ENCODE measurements around the gene RNF151. TPM values are rescaled to one million over a fixed set of nuclear protein-coding genes. Genes with fewer than 3 reads are reported as not detected.
"Not testable (repeated sequence)": the region's sequence is repeated elsewhere in the genome, so short reads cannot be mapped to it uniquely, and the experiment has no call there.

Gene RNF151
- total and polyA plus RNA-seq, 8 donors, result 0.17 TPM; not detected in 7

DNA sequence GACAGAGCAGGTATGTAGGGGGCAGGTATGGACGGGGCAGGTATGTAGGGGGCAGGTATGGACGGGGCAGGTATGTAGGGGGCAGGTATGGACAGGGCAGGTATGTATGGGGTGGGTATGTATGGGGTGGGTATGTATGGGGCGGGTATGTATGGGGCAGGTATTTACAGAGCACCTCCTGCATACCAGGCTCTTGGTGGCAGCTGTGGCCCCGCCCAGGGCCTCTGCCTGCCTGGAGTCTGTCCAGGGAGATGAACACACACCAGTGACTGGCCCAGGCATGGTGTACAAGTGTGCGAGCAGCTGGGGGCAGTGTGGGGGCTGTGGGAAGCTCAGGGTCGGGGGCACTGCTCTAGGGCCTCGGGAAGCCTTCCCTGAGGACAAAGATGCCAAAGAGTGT is 16.6 kb upstream of the RNF151 start:
- no peak for TF ChIP-seq CTCF (IDR thresholded peaks at IDR 0.05)
- no peak for DNase-seq
- ATAC-seq, result no peak
- H3K27ac ChIP-seq, result no peak overlapping the region
- intact Hi-C loops (cut with DNase I), result no loop called here
- no peak overlapping the region for H3K4me3 ChIP-seq
- H3K9me3 ChIP-seq, result no peaks in the 10 kb centered on the region
- no peaks in the 10 kb centered on the region for H3K27me3 ChIP-seq
- no peaks in the 10 kb centered on the region for H3K36me3 ChIP-seq
- no peaks in the 10 kb centered on the region for H3K4me1 ChIP-seq

DNA sequence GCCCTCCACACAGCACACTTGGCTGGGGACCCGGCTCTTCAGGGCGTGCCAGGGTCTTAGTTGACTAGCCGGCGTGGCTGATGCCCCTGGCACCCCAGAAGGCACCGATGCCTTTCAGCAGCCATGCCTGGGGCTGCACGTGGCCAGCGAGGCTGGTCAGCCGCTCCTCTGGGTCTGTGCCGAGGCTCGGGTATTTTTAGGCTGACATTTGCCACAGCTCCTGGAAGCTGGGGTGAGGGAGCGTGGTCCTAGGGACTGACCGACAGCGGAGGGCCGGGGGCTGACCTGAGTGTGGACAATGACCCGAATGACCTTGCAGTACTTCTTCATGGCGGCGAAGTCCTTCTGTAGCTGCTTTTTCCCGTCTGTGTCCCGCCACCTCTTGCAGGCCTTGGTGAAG is 16.1 kb upstream of the RNF151 start:
- no peak for TF ChIP-seq CTCF (IDR thresholded peaks at IDR 0.05)
- ATAC-seq (no peak), DNase-seq (no peak)
- Histone ChIP-seq H3K27me3 (no peaks in the 10 kb centered on the region), H3K4me1 (no peaks in the 10 kb centered on the region), H3K9me3 (no peaks in the 10 kb centered on the region), H3K36me3 (no peaks in the 10 kb centered on the region), H3K27ac (no peak overlapping the region), H3K4me3 (no peak overlapping the region)
- intact Hi-C loops (cut with DNase I), result no loop called here

GRCh38 chr16:1953734-1954133 is 12.9 kb upstream of the RNF151 start:
- Histone ChIP-seq H3K27ac (no peak overlapping the region), H3K9me3 (no peaks in the 10 kb centered on the region), H3K4me1 (peaks cover under 1 to 2% of the 10 kb centered on the region in 2 donors), H3K36me3 (no peaks in the 10 kb centered on the region), H3K27me3 (no peaks in the 10 kb centered on the region), H3K4me3 (no peak overlapping the region)
- DNase-seq (no peak), ATAC-seq (no peak)
- intact Hi-C loops (cut with DNase I), result no loop called here
- no peak for TF ChIP-seq CTCF (IDR thresholded peaks at IDR 0.05)

GRCh38 chr16:1957434-1958142 is 9.1 kb upstream of the RNF151 start:
- H3K4me1 ChIP-seq, result peaks cover 11 to 34% of the 10 kb centered on the region in 2 donors
- H3K9me3 ChIP-seq; DNase-seq; H3K4me3 ChIP-seq; ATAC-seq; H3K27me3 ChIP-seq; H3K27ac ChIP-seq; intact Hi-C loops (cut with DNase I): not testable (repeated sequence)
- peaks cover 0 to 16% of the 10 kb centered on the region in 2 donors for H3K36me3 ChIP-seq

- peak in 2 of 4 donors; percentile 30 to 81 for DNase-seq
Observed at GRCh38 chr16:1958143-1958491, 8.5 kb upstream of the RNF151 start.

GRCh38 chr16:1958715-1959268 is 7.9 kb upstream of the RNF151 start:
- intact Hi-C loops (cut with DNase I), result no loop called here
- no peak for TF ChIP-seq CTCF (IDR thresholded peaks at IDR 0.05)
- H3K4me3 ChIP-seq, result peak overlapping the region; percentile 84 to 90
- DNase-seq (peak in 2 of 4 donors; percentile 39 to 78), ATAC-seq (no peak)
- peaks cover 23 to 46% of the 10 kb centered on the region in 2 donors for H3K4me1 ChIP-seq
- peaks cover 0 to 29% of the 10 kb centered on the region in 2 donors for H3K36me3 ChIP-seq
- no peaks in the 10 kb centered on the region for H3K9me3 ChIP-seq
- no peaks in the 10 kb centered on the region for H3K27me3 ChIP-seq
- H3K27ac ChIP-seq, result peak overlapping the region in 1 of 2 donors; percentile 84

More at GRCh38 chr16:1958143-1958491, 8.5 kb upstream of the RNF151 start:
- peaks cover 0 to 22% of the 10 kb centered on the region in 2 donors for H3K36me3 ChIP-seq
- peaks cover 16 to 39% of the 10 kb centered on the region in 2 donors for H3K4me1 ChIP-seq
- H3K27me3 ChIP-seq; intact Hi-C loops (cut with DNase I); H3K27ac ChIP-seq; ATAC-seq; H3K9me3 ChIP-seq; H3K4me3 ChIP-seq: not testable (repeated sequence)
